GM12892 (cell line): ENCODE measurements around the gene SP3.

Experiments
- DNase-seq: peaks from one replicate; pipeline ENCODE4 v3.0.0; 2011; ENCODE audit not compliant: insufficient read length
- FAIRE-seq: peaks from 2 replicates; lab custom pipeline; 2011; peaks lifted over from hg19 to GRCh38; lab: Jason Lieb, UNC
- POLR2A ChIP-seq: IDR thresholded peaks from 2 replicates; pipeline ENCODE4 v1.6.1; 2011; ENCODE audit warnings: low read depth, low read length, control low read depth
- POLR2AphosphoS5 ChIP-seq: IDR thresholded peaks from 2 replicates; pipeline ENCODE4 v1.6.1; 2011; ENCODE audit warnings: low read depth, low read length, control low read depth
- TAF1 ChIP-seq: IDR thresholded peaks from 2 replicates; pipeline ENCODE4 v1.6.1; 2011; ENCODE audit warnings: low read depth, mild to moderate bottlenecking, control low read depth, low read length, borderline replicate concordance

SP3 gene

DNA sequence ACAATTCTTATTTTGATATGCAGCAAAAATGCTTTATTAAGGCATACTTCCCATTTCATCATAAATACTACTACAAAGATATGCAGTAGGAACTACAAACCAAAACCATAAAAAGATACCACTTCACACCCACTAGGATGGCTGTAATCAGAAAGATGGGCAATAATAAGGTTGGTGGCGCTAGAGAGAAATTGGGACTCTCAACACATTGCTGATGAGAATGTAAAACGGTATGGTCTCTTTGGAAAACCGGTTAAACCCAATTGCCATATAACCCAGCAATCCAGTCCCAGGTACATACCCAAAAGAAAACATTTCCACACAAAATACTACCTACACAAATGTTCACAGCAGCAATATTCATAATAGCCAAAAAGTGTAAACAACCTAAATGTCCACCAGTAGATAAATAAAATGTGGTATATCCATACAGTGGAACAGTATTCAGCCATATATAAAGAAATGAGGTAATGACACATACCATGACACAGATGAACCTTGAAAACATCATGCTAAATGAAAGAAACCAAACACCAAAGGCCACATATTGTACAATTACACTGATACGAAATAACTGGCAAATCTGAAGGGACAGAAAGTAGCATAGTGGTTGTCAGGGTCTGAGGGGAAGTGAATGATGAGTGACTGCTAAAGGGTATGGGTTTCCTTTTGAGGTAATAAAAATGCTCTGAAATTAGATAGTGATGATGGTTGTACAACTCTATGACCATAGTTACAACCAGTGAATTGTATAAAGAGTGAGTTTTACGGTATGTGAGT is 12.7 kb downstream of the SP3 start:
- no peak for DNase-seq
- no peak for FAIRE-seq
- TF ChIP-seq TAF1, result no peak
- no peak for TF ChIP-seq POLR2AphosphoS5
- no peak for TF ChIP-seq POLR2A

DNA sequence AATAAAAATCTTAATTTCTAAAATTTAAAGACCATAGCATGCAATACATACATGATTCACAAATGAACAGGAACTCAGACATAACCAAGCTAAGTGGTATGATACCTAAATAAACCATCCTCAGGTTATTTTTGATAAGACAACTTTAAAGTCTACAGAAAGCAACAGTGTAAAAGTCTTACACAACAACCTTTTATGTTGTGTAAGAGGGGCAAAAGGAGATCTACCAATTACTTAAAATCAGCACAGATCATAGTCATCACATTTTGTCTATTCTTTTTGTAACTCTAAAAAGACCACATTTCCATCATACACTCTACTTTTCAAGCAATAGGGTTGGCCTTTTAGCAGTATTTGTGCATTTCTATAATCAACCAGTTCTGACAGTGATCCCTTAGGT is 16.3 kb downstream of the SP3 start:
- TF ChIP-seq POLR2AphosphoS5, result no peak
- no peak for TF ChIP-seq TAF1
- no peak for TF ChIP-seq POLR2A
- FAIRE-seq (no peak), DNase-seq (no peak)

DNA sequence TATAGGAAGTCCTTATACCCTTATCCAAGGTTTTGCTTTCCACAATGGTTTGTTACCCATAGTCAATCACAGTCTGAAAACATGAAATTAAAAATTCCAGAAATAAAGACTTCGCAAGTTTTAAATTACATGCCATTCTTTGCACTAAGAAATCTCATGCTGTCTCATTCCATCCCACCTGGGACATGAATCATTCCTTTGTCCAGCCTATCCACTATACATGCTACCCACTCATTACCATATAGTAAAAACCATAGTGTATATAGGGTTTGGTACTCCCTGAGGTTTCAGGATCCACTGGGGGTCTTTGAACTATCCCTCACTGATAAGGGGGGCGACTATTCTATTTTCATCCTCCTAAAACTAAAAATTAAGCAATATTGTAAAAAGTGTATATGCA is 17.0 kb downstream of the SP3 start:
- DNase-seq (no peak), FAIRE-seq (no peak)
- TF ChIP-seq POLR2A, result no peak
- TF ChIP-seq TAF1, result no peak
- no peak for TF ChIP-seq POLR2AphosphoS5

DNA sequence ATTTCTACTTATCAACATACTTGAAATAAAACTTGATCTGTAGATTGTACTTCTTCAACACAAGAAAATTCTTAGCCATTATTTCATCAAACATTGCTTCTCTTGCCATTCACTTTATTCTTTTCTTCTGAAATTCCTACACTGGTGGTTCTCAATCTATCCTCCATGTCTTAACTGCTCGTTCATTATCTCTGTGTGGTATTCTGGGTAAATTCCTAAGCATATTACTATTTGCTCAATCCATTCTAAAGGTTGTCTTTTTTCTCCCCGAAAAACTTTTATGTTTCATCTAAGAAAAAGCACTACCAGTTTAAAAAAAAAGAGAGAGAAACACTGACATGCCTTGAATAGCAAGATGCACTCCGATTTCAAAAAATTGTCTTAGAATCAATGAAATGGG is 18.0 kb downstream of the SP3 start:
- DNase-seq (no peak), FAIRE-seq (no peak)
- no peak for TF ChIP-seq POLR2A
- TF ChIP-seq TAF1, result no peak
- TF ChIP-seq POLR2AphosphoS5, result no peak

- FAIRE-seq, result peak; percentile 27
- TF ChIP-seq POLR2AphosphoS5, result no peak
- no peak for TF ChIP-seq TAF1
- no peak for TF ChIP-seq POLR2A
- DNase-seq, result no peak
Observed at GRCh38 chr2:173943738-173944137, 21.4 kb downstream of the SP3 start.

DNA sequence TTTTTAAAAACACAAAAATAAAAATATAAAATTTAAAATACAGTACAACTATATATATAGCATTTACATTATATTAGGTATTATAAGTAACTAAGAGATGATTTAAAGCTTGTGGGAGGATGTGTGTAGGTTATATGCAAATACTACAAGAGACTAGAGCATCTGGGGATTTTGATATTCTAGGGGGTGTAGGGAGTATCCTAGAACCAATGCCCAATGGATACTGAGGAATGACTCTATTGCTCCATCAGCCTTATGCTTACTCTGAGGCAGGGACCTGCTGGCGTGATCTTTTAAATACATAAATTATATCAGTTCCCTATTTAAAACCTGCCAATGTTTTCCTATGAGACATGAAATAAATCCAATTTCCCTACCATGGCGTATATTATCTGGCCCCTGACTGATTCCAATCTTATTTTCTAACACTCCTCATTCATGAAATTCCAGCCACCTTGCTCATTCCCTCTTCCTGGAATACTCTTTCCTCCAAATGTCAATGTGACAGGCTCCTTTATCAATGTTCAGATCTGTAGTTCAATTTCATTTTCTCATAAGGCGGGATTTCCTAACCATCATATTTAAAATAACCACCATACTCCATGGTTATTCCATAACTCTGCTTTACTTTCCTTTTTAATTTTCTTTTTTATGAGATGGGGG is 22.2 kb downstream of the SP3 start:
- FAIRE-seq (no peak), DNase-seq (no peak)
- no peak for TF ChIP-seq POLR2AphosphoS5
- TF ChIP-seq TAF1, result no peak
- TF ChIP-seq POLR2A, result no peak

- no peak for TF ChIP-seq POLR2AphosphoS5
- no peak for TF ChIP-seq POLR2A
- TF ChIP-seq TAF1, result no peak
- FAIRE-seq (no peak), DNase-seq (no peak)
Observed at GRCh38 chr2:173941567-173941966, 23.6 kb downstream of the SP3 start.

- TF ChIP-seq POLR2A (0 out of 2 replicates have a peak, but pooled peaks have one; percentile 17), POLR2AphosphoS5 (no peak), TAF1 (no peak)
- FAIRE-seq (peak; percentile 77), DNase-seq (no peak)
Observed at GRCh38 chr2:173940208-173941020, 24.8 kb downstream of the SP3 start.

- no peak for TF ChIP-seq POLR2AphosphoS5
- no peak for TF ChIP-seq TAF1
- no peak for TF ChIP-seq POLR2A
- DNase-seq, result no peak
- FAIRE-seq, result peak; percentile 53
Observed at GRCh38 chr2:173938700-173939384, 26.3 kb downstream of the SP3 start.

- no peak for FAIRE-seq
Observed at GRCh38 chr2:173935305-173935704, 29.9 kb downstream of the SP3 start.

DNA sequence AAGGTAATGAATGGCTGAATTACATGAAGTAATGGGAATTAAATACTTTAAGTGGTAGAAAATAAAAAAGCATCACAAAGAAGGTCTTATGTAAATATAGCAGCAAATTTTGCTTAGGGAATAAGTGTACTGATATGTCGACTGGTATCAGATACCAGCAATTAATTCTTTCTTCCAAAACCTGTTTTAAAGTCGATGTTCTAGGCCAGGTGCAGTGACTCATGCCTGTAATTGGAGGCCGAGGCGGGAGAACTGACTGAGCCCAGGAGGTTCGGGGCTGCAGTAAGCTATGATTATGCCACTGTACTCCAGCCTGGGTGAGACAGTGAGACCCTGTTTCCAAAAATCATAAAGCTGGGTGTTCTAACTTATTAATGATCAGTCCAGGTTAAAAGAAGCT is 30.3 kb downstream of the SP3 start:
- no peak for TF ChIP-seq TAF1
- TF ChIP-seq POLR2AphosphoS5, result no peak
- TF ChIP-seq POLR2A, result no peak
- no peak for DNase-seq
- no peak for FAIRE-seq

More at GRCh38 chr2:173935305-173935704, 29.9 kb downstream of the SP3 start:
- no peak for TF ChIP-seq POLR2A
- no peak for TF ChIP-seq TAF1
- no peak for TF ChIP-seq POLR2AphosphoS5
- no peak for DNase-seq

- FAIRE-seq (no peak), DNase-seq (no peak)
- no peak for TF ChIP-seq TAF1
- TF ChIP-seq POLR2AphosphoS5, result no peak
- TF ChIP-seq POLR2A, result no peak
Observed at GRCh38 chr2:173931751-173932150, 33.4 kb downstream of the SP3 start.
